ENCODE data around the gene ZNF57. TPM values are rescaled to one million over a fixed set of nuclear protein-coding genes. Genes with fewer than 3 reads are reported as not detected.
"Not testable (repeated sequence)": the region's sequence is repeated elsewhere in the genome, so short reads cannot be mapped to it uniquely, and the experiment has no call there.

The ZNF57 gene
- total and polyA plus RNA-seq, 2 experiments from 2014 or later = 8.4 to 12.8 TPM

DNA sequence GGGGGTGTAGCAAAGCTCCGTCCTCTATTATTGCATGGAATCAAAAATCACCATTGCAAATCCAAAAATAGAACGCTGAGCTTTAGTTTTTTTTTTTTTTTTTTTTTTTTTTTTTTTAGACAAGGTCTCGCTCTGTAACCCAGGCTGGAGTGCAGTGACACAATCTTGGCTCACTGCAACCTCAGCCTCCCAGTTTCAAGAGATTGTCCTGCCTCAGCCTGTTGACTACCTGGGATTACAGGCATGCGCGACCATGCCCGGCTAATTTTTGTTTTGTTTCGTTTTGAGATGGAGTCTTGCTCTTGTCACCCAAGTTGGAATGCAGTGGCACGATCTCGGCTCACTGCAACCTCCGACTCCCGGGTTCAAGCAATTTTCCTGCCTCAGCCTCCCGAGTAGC lies 59.4 kb downstream of the ZNF57 start:
- Histone ChIP-seq H4K20me1 (ENCODE audit: insufficient read depth, poor library complexity, severe bottlenecking) (no peaks in the 10 kb centered on the region), H3K4me3 (no peak overlapping the region), H3K27ac (no peak overlapping the region), H2AFZ (no peak overlapping the region), H3K79me2 (no peaks in the 10 kb centered on the region), H3K27me3 (no peaks in the 10 kb centered on the region), H3K4me2 (no peak overlapping the region), H3K9me3 (ENCODE audit: low read depth) (no peaks in the 10 kb centered on the region), H3K4me1 (ENCODE audit: insufficient read depth) (no peaks in the 10 kb centered on the region), H3K36me3 (replicated peaks; ENCODE audit: insufficient read depth, low read depth) (no peaks in the 10 kb centered on the region), H3K9me2 (replicated peaks; ENCODE audit: insufficient read depth) (no peaks in the 10 kb centered on the region)
- no peak for DNase-seq (ENCODE audit: low spot score)
- no peak for TF ChIP-seq EZH2phosphoT487 (IDR thresholded peaks at IDR 0.05; ENCODE audit: low read depth, severe bottlenecking, unreplicated experiment)
- no peak for TF ChIP-seq CTCF (IDR thresholded peaks at IDR 0.05; ENCODE audit: poor library complexity)
- no peak for TF ChIP-seq EZH2 (IDR thresholded peaks at IDR 0.05; ENCODE audit: borderline replicate concordance)
- WGBS (ENCODE audit: low lambda C conversion rate, missing lambda C conversion rate) = 90% methylated on average over 11 of the region's 12 CpGs

- Histone ChIP-seq H3K9me2 (replicated peaks; ENCODE audit: insufficient read depth) (no peaks in the 10 kb centered on the region), H4K20me1 (ENCODE audit: insufficient read depth, poor library complexity, severe bottlenecking) (no peaks in the 10 kb centered on the region), H3K36me3 (replicated peaks; ENCODE audit: insufficient read depth, low read depth) (no peaks in the 10 kb centered on the region), H3K27ac (no peak overlapping the region), H3K27me3 (no peaks in the 10 kb centered on the region), H3K4me2 (no peak overlapping the region), H3K4me3 (no peak overlapping the region), H3K4me1 (ENCODE audit: insufficient read depth) (no peaks in the 10 kb centered on the region), H3K79me2 (no peaks in the 10 kb centered on the region), H2AFZ (no peak overlapping the region), H3K9me3 (ENCODE audit: low read depth) (no peaks in the 10 kb centered on the region)
- TF ChIP-seq EZH2phosphoT487 (IDR thresholded peaks at IDR 0.05; ENCODE audit: low read depth, severe bottlenecking, unreplicated experiment) (no peak), EZH2 (IDR thresholded peaks at IDR 0.05; ENCODE audit: borderline replicate concordance) (no peak), CTCF (IDR thresholded peaks at IDR 0.05; ENCODE audit: poor library complexity) (peak; percentile 85)
- DNase-seq (ENCODE audit: low spot score) = peak; percentile 93
- 51% methylated on average over 17 of the region's 17 CpGs for WGBS (ENCODE audit: low lambda C conversion rate, missing lambda C conversion rate)
These were observed 61.4 kb downstream of the ZNF57 start for GRCh38 chr19:2962018-2962670.

- TF ChIP-seq EZH2 (IDR thresholded peaks at IDR 0.05; ENCODE audit: borderline replicate concordance) (no peak), EZH2phosphoT487 (IDR thresholded peaks at IDR 0.05; ENCODE audit: low read depth, severe bottlenecking, unreplicated experiment) (no peak), CTCF (IDR thresholded peaks at IDR 0.05; ENCODE audit: poor library complexity) (no peak)
- DNase-seq (ENCODE audit: low spot score) = no peak
- H3K9me3 ChIP-seq (ENCODE audit: low read depth) = no peaks in the 10 kb centered on the region
- H3K4me1 ChIP-seq (ENCODE audit: insufficient read depth) = no peaks in the 10 kb centered on the region
- no peak overlapping the region for H2AFZ ChIP-seq
- H3K9me2 ChIP-seq (replicated peaks; ENCODE audit: insufficient read depth) = no peaks in the 10 kb centered on the region
- 87% methylated on average over 5 of the region's 5 CpGs for WGBS (ENCODE audit: low lambda C conversion rate, missing lambda C conversion rate)
- no peaks in the 10 kb centered on the region for H3K36me3 ChIP-seq (replicated peaks; ENCODE audit: insufficient read depth, low read depth)
- H3K27ac ChIP-seq = no peak overlapping the region
- no peaks in the 10 kb centered on the region for H3K79me2 ChIP-seq
- no peak overlapping the region for H3K4me3 ChIP-seq
- H3K4me2 ChIP-seq = no peak overlapping the region
- no peaks in the 10 kb centered on the region for H3K27me3 ChIP-seq
- no peaks in the 10 kb centered on the region for H4K20me1 ChIP-seq (ENCODE audit: insufficient read depth, poor library complexity, severe bottlenecking)
These were observed 62.4 kb downstream of the ZNF57 start for GRCh38 chr19:2963122-2963521.

DNA sequence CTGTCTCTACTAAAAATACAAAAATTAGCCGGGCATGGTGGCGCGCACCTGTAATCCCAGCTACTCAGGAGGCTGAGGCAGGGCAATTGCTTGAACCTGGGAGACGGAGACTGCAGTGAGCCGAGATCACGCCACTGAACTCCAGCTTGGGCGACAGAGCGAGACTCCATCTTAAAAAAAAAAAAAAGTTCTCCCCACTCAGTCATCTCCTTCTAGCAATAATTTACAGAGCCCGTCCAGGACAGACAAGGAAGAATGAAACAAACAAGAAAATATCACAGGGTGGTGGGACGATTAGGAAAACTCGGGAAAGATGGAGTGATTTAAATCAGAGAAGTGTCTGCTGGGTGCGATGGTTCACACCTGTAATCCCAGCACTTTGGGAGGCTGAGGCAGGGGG lies 62.9 kb downstream of the ZNF57 start:
- H2AFZ ChIP-seq; H3K27ac ChIP-seq; H3K4me1 ChIP-seq (ENCODE audit: insufficient read depth); H3K4me2 ChIP-seq; DNase-seq (ENCODE audit: low spot score); H3K79me2 ChIP-seq; H3K27me3 ChIP-seq; H3K9me3 ChIP-seq (ENCODE audit: low read depth); H3K9me2 ChIP-seq (replicated peaks; ENCODE audit: insufficient read depth); H4K20me1 ChIP-seq (ENCODE audit: insufficient read depth, poor library complexity, severe bottlenecking); H3K36me3 ChIP-seq (replicated peaks; ENCODE audit: insufficient read depth, low read depth); H3K4me3 ChIP-seq: not testable (repeated sequence)
- WGBS (ENCODE audit: low lambda C conversion rate, missing lambda C conversion rate) = 88% methylated on average over 12 of the region's 12 CpGs
